GM10248 (cell line): Measurements from ENCODE around the gene STK32A.

Experiments
- CTCF ChIA-PET: fragments of 300-600 bp; sonication (Branson Sonifier 250); formaldehyde crosslinking; extraction: SDS; loops from one replicate; lab custom pipeline; 2021; ENCODE audit warnings: antibody characterized with exemption; lab: Yijun Ruan, JAX
- POLR2A ChIA-PET: fragments of 350-650 bp; sonication (Branson Sonifier 250); formaldehyde crosslinking; extraction: SDS; loops from one replicate; lab custom pipeline; 2020; ENCODE audit warnings: antibody characterized with exemption; lab: Yijun Ruan, JAX
- DNase-seq: peaks from one replicate; pipeline ENCODE4 v3.0.0; 2012; ENCODE audit errors: extremely low spot score
- TF ChIP-seq, protein P1 (sequence below): IDR thresholded peaks from 2 replicates; pipeline ENCODE4 v1.5.1; 2012; ENCODE audit warnings: mild to moderate bottlenecking, low read depth; ENCODE audit errors: extremely low read depth, missing control alignments, control extremely low read depth

Gene STK32A

DNA sequence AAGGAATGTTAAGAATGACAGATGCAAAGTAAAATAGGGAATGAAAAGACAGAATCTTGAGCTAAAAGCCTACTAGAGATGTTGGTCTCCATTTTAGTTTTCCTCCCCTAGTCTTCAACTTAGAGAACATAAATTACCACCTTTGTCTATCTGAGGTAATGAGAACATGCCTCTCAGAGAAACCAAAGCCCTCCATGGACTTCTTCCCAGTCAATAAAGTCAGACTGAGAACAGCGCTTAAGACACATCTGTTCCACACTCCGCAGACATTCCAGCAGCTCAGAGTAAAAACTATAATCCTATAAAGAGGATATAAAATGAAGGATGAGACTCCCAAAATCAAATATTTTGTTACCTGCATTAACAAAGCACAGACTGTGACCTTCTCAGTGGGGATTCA, 195.8 kb downstream of the STK32A start:
- CTCF ChIA-PET, result interaction anchor here (1.2 kb wide), 1 partner anchor 11 kb away, joined by 3 read pairs; no protein-coding TSS in a partner anchor
- POLR2A ChIA-PET, result no interaction called here

DNA sequence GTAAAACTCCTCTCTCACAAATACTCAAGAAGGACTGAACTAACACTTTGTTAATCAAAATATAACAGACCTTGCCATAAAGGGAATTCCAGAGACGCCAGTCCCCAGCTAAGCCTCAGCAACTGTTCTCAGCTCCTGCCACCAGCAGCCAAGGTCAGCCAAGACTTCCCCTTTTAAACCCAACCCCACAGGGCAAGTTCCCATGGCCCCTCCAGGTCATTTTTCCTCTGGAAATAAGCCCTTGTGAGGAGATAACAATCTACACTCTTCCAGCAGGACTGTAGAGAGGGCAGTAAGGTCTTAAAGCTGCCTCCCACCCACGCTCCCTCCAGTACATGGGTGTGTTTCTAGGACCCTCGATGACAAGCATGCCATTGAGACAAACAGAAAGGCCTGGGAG, 196.8 kb downstream of the STK32A start:
- POLR2A ChIA-PET, result no interaction called here
- TF ChIP-seq, protein P1, sequence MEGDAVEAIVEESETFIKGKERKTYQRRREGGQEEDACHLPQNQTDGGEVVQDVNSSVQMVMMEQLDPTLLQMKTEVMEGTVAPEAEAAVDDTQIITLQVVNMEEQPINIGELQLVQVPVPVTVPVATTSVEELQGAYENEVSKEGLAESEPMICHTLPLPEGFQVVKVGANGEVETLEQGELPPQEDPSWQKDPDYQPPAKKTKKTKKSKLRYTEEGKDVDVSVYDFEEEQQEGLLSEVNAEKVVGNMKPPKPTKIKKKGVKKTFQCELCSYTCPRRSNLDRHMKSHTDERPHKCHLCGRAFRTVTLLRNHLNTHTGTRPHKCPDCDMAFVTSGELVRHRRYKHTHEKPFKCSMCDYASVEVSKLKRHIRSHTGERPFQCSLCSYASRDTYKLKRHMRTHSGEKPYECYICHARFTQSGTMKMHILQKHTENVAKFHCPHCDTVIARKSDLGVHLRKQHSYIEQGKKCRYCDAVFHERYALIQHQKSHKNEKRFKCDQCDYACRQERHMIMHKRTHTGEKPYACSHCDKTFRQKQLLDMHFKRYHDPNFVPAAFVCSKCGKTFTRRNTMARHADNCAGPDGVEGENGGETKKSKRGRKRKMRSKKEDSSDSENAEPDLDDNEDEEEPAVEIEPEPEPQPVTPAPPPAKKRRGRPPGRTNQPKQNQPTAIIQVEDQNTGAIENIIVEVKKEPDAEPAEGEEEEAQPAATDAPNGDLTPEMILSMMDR, result no peak
- CTCF ChIA-PET, result interaction anchor here (0.8 to 1.2 kb wide), 3 partner anchors 14 to 28 kb away, joined by 3 read pairs; no protein-coding TSS in a partner anchor
- DNase-seq, result no peak

More for the DNA sequence above, 195.8 kb downstream of the STK32A start:
- TF ChIP-seq, protein P1, result no peak
- no peak for DNase-seq

DNA sequence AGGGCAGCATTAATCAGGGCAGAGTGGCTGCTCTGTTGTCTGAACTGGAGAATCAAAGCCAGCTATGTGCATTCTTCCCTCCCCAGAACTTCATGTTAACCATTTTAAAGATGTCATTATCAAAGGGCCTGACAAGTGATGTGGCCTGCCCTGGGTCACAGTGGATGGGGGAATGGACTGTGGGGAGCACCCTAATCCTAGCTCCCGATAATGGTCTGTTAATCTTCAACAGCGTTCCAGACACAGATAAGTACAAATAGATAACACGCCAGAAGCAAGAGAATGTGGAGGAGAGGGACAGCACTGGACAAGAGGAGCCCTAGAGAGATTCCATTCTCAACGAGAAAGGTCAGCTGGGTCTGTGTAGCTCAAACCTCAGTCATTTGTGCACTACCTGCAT, 197.5 kb downstream of the STK32A start:
- POLR2A ChIA-PET, result no interaction called here

DNA sequence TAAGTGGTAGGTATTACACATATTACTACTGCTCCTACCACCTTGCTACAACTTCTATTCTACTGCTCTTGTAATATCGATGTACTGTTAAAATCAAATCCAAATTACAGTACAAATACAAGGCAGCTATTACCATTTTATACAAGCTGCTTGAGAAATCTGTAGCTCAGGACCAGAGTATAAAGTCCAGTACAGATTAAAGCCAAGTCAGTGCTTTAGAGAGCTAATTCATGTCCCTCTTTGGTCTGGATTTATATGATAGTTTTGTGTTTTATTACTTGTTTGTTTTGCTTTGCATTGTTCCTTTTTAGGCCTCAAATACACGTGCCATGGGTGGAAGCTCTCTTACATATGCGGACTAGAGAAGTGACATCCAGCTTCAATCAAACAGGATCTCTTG, 199.2 kb downstream of the STK32A start:
- ChIA-PET POLR2A (no interaction called here), CTCF (interaction anchor here (1.4 to 2.3 kb wide), 3 partner anchors 13 to 20 kb away, joined by 5 to 9 read pairs (median 6); no protein-coding TSS in a partner anchor)
- TF ChIP-seq, protein P1, result no peak
- DNase-seq, result no peak

More for the DNA sequence above, 197.5 kb downstream of the STK32A start:
- no peak for DNase-seq
- TF ChIP-seq, protein P1, result no peak
- CTCF ChIA-PET, result interaction anchor here (1.2 to 1.6 kb wide), 2 partner anchors 17 to 21 kb away, joined by 3 read pairs; no protein-coding TSS in a partner anchor

DNA sequence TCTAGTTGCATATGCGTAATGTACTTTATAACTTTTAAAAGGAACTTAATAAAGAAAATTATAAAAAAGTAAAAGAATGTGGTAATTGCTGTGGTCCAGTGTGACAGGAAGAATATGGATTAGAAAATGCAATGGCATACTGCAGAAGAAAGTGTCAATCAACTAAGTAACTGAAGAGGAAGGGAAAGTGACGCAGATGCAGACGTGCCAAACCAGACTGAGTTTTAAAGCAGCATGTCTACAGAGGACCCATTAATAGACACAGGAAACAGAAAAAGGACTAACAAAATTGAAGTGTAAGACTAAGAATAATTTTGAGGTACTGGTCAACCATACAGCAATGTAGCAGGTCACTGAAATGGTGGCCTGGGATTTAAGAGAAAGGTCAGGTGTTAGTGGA, 201.8 kb downstream of the STK32A start:
- DNase-seq, result no peak
- ChIA-PET POLR2A (no interaction called here), CTCF (no interaction called here)
- TF ChIP-seq, protein P1, result no peak

DNA sequence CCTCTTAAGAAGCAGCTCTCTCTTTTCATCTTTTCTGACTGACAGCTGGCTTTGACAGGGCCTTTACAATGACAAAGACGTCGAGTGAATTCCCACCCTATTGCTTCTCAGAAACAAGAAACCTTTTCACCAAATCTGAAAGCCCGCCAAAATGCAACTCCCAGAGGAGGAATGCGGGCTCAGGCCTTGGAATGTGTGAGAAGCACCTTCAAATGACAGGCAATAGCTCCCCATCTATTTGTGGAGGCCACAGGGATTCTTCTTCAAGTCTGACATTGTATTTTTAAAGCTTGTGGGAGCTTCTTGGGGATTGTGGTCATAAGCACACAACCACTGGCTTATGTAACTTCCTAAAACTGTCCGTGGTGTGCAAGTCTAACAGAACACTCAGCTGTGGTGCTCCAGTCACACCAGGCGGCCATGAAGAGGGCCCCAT, 202.4 kb downstream of the STK32A start:
- TF ChIP-seq, protein P1, result no peak
- POLR2A ChIA-PET, result no interaction called here
- CTCF ChIA-PET, result no interaction called here
- DNase-seq, result no peak
